Neural crest cell (in vitro differentiated cells): Measurements from ENCODE around the gene PGLYRP2. TPM values are rescaled to one million over a fixed set of nuclear protein-coding genes. Genes with fewer than 3 reads are reported as not detected.
A peak's percentile ranks its signal among the peaks of the same experiment; 100 is the strongest.

Experiments used
- DNase-seq: peaks from one replicate; pipeline ENCODE4 v3.0.0; 2021; ENCODE audit warnings: low read depth, mixed read lengths, low spot score
- H3K27ac Mint-ChIP-seq: one replicate; pipeline ENCODE4 v1.8.0; 2021; ENCODE audit warnings: mild to moderate bottlenecking, mixed read lengths; ENCODE audit not compliant: unreplicated experiment
- H3K27me3 Mint-ChIP-seq: 2 replicates; pipeline ENCODE4 v1.8.0; 2021; ENCODE audit warnings: low read depth, mild to moderate bottlenecking, mixed read lengths
- H3K36me3 Mint-ChIP-seq: 2 replicates; pipeline ENCODE4 v1.8.0; 2021; ENCODE audit warnings: low read depth, mild to moderate bottlenecking, mixed read lengths
- H3K4me1 Mint-ChIP-seq: 2 replicates; pipeline ENCODE4 v1.8.0; 2021; ENCODE audit warnings: mixed read lengths
- H3K4me3 Mint-ChIP-seq: one replicate; pipeline ENCODE4 v1.8.0; 2021; ENCODE audit warnings: mild to moderate bottlenecking, mixed read lengths
- H3K9me3 Mint-ChIP-seq: 2 replicates; pipeline ENCODE4 v1.8.0; 2021; ENCODE audit warnings: mixed read lengths
- total RNA-seq: library from RNA; stranded (reverse); gene quantifications from 2 replicates; pipeline ENCODE4 v1.2.1, GENCODE V29; 2021
- TF ChIP-seq, protein P1 (sequence below): fragments of 200-600 bp; sonication (generic); conservative IDR thresholded peaks from 2 replicates; pipeline ENCODE4 v1.5.0; 2021; ENCODE audit warnings: antibody characterized with exemption, mild to moderate bottlenecking

PGLYRP2 gene
- total RNA-seq, 1 donor from 2014 or later: not detected

DNA sequence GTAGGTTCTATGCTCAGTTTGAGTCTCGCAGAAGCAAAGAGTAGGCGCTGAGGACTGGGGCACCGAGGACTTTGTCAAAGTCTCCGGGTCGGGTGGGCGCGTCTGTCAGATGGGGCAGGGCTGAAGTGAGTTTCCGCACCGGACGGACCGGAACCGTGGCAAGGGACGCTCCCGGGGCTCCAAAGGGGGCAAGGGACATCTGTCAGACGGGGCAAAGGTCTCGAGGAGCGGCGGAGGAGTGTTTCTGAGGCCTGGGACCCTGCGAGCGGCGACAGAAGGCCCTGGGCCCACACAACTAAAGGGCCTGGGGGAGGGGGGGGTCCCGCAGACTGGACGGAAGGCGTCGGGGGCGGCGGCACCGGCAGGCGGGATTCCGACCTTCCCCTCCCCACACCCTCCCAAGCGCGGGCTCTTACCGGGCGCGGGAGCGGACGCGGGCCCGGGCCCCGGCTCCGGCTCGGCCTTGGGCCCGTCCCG is 47.2 kb downstream of the PGLYRP2 start:
- TF ChIP-seq, protein P1, sequence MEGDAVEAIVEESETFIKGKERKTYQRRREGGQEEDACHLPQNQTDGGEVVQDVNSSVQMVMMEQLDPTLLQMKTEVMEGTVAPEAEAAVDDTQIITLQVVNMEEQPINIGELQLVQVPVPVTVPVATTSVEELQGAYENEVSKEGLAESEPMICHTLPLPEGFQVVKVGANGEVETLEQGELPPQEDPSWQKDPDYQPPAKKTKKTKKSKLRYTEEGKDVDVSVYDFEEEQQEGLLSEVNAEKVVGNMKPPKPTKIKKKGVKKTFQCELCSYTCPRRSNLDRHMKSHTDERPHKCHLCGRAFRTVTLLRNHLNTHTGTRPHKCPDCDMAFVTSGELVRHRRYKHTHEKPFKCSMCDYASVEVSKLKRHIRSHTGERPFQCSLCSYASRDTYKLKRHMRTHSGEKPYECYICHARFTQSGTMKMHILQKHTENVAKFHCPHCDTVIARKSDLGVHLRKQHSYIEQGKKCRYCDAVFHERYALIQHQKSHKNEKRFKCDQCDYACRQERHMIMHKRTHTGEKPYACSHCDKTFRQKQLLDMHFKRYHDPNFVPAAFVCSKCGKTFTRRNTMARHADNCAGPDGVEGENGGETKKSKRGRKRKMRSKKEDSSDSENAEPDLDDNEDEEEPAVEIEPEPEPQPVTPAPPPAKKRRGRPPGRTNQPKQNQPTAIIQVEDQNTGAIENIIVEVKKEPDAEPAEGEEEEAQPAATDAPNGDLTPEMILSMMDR: no peak
- no peaks in the 10 kb centered on the region for H3K9me3 Mint-ChIP-seq

DNA sequence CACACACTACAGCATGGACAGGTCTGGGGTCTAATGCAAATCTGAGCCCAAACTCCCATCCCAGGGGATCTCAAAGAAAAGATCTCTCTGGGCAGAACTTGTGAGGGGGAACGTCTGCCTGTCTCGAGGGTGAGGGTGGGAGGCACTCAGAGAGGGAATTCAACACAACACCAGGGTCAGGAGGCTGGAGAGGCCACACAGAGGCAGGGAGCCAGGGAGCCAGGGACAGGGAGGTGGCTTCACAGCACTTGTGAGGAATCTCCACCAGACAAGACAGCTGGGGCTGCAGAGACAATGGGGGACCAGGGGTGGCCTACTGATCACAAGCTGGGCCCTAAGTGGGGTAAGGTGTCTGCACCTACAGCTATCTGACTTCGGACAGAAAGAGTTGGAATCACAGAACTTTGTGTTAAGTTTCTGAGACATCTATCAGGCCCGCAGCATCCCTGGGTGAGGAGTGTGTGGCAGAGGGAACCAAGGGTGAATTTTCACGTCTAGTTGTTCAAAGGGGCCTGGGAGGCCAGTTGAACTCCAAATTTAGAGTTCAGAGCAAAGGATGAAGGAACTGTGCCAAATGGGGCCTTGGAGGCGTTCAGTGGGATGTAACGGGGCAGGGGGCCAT is 47.8 kb downstream of the PGLYRP2 start:
- TF ChIP-seq, protein P1: no peak
- H3K36me3 Mint-ChIP-seq: peaks cover 8% of the 10 kb centered on the region
- H3K27me3 Mint-ChIP-seq: no peaks in the 10 kb centered on the region
- H3K4me1 Mint-ChIP-seq: peaks cover 23% of the 10 kb centered on the region
- no peaks in the 10 kb centered on the region for H3K9me3 Mint-ChIP-seq
- DNase-seq: no peak
- peak overlapping the region; percentile 97 for H3K4me3 Mint-ChIP-seq
- H3K27ac Mint-ChIP-seq: peak overlapping the region; percentile 99

More for the DNA sequence above, 47.2 kb downstream of the PGLYRP2 start:
- DNase-seq: no peak
- Mint-ChIP-seq H3K4me1 (peaks cover 23% of the 10 kb centered on the region), H3K27ac (peak overlapping the region; percentile 99), H3K27me3 (no peaks in the 10 kb centered on the region), H3K36me3 (peaks cover 6% of the 10 kb centered on the region), H3K4me3 (peak overlapping the region; percentile 97)

DNA sequence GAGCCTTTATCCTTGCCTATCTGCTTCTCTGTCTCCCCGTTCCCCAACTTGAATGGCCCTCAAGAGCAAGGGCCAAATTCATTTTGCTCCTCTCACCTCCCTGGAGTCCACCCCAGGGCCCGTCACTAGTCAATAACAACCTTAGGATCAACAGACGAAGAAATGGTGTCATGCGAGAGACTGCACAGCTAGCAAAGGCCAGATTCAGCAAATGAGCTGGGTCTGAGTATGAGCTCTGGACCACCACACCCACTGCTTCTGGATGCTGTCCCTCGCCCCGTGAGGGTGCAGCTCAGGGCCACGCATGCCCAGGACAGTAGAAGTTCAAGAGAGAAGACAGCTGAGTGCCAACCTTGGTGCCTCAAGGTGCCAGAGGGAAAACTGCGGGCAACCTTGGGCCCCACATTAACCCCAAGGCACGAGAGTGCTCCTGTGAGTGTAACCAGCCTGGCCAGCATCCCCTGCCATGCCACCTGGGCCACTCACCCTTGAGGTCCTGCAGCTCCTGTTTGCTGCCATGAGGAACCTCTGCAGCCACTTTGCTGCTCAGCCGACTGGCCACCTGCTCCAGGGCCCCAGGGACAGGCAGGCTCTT is 48.7 kb downstream of the PGLYRP2 start:
- TF ChIP-seq, protein P1: no peak
- H3K27me3 Mint-ChIP-seq: no peaks in the 10 kb centered on the region
- H3K36me3 Mint-ChIP-seq: peaks cover 15% of the 10 kb centered on the region
- peak overlapping the region; percentile 84 for H3K27ac Mint-ChIP-seq
- DNase-seq: no peak
- peaks cover 23% of the 10 kb centered on the region for H3K4me1 Mint-ChIP-seq
- H3K9me3 Mint-ChIP-seq: no peaks in the 10 kb centered on the region
- peak overlapping the region; percentile 97 for H3K4me3 Mint-ChIP-seq

DNA sequence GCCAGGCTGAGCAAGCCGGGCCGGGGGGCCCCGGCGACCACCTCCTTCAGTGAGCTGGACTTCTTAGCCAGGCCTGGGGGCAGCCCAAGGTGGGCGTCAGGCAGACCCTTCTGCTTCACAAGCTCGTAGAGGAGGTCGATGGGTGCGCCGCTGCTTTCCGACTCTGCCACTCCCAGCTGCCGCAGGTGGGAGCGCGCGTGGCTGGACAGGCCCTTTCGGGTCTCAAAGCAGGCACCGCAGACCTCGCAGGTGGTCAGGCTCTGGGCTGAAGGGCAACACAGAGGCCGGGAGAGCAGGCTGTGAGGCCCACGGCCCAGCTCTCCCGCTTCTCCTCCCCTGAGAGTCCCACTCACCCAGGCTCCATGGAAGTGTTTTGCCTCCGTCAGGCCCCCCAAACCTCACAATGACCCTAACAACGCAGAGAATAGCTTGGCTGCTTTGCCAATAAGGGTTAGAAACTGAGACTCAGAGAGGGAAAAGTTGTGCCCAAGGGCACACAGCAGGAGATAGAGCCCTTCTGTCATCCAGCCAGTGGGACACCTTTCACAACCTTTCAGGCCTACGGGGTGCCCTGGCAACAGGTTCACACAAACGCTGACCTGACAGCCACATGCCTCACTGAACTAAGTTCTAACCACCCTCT is 49.4 kb downstream of the PGLYRP2 start:
- TF ChIP-seq, protein P1: no peak
- H3K27ac Mint-ChIP-seq: no peak overlapping the region
- DNase-seq: no peak
- H3K4me3 Mint-ChIP-seq: peak overlapping the region; percentile 87
- H3K9me3 Mint-ChIP-seq: no peaks in the 10 kb centered on the region
- H3K4me1 Mint-ChIP-seq: peaks cover 23% of the 10 kb centered on the region
- no peaks in the 10 kb centered on the region for H3K27me3 Mint-ChIP-seq
- peaks cover 15% of the 10 kb centered on the region for H3K36me3 Mint-ChIP-seq

DNA sequence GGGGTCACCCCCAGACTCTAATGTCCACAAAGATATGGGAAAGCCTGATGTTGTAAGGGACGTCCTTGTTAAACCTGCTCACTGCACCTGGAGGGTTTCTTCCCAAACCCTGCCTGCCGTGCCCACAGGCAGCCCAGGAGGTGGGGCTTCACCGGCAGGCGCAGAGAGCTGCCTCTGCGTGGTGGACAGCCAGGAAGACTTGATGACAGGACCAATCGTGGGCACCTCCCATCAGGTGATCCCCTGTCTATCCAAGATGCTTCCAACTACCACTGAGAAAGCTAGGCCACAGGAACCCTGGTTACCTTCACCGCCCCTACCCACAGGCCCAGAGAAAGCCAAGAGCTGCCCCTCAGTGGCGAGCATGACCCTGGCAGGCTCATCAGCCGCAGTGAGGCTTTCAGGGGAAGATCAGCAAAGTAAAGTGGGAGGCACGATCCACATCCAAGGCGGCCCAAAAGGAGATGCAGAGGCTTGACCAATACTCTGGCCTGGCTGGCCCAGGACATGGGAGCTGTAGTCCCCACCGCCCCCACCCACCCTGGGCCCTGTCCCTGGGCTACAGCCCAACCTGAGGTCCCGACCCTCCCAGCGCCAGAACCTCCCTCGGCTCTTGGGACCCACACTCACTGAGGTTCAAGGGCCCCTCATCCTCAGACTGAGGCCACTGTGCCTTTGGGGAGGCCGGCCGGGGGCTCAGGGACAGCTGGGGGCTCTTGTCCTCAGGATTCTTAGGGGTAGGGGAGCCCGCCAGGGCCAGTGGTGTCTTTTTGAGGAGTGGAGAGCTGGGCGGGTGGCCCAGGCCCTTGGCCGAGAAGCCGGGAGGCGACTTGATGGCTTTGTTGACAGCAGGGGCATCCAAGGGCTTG is 50.1 kb downstream of the PGLYRP2 start:
- Mint-ChIP-seq H3K27me3 (no peaks in the 10 kb centered on the region), H3K36me3 (peaks cover 15% of the 10 kb centered on the region), H3K27ac (no peak overlapping the region), H3K4me3 (peak overlapping the region; percentile 71), H3K9me3 (no peaks in the 10 kb centered on the region), H3K4me1 (peaks cover 23% of the 10 kb centered on the region)
- no peak for DNase-seq
- TF ChIP-seq, protein P1: no peak
